Activated naive CD8-positive, alpha-beta T cell treated with anti-CD3 and anti-CD28 coated beads, Interleukin-2, amount 50 U/mL, for 24 hours (primary cell): Measurements from ENCODE around the gene NANOS1.
A peak's percentile ranks its signal among the peaks of the same experiment; 100 is the strongest.

Experiments
- ATAC-seq: fragments of 150-1000 bp; cut with Tn5 transposase; one replicate; pipeline ENCODE4 v1.10.0; 2021
- DNase-seq: peaks from one replicate; pipeline ENCODE4 v3.0.0; 2021
- H3K27ac Mint-ChIP-seq: one replicate; pipeline ENCODE4 v1.8.0; 2021; ENCODE audit warnings: mild to moderate bottlenecking, mixed read lengths
- H3K27me3 Mint-ChIP-seq: one replicate; pipeline ENCODE4 v1.8.0; 2021; ENCODE audit warnings: mixed read lengths
- H3K36me3 Mint-ChIP-seq: one replicate; pipeline ENCODE4 v1.8.0; 2021; ENCODE audit warnings: low read depth, mixed read lengths
- H3K4me1 Mint-ChIP-seq: one replicate; pipeline ENCODE4 v1.8.0; 2021; ENCODE audit warnings: mixed read lengths
- H3K4me3 Mint-ChIP-seq: one replicate; pipeline ENCODE4 v1.8.0; 2021; ENCODE audit warnings: mild to moderate bottlenecking, moderate library complexity, mixed read lengths
- H3K9me3 Mint-ChIP-seq: one replicate; pipeline ENCODE4 v1.8.0; 2021; ENCODE audit warnings: mixed read lengths

The NANOS1 gene, protein sequence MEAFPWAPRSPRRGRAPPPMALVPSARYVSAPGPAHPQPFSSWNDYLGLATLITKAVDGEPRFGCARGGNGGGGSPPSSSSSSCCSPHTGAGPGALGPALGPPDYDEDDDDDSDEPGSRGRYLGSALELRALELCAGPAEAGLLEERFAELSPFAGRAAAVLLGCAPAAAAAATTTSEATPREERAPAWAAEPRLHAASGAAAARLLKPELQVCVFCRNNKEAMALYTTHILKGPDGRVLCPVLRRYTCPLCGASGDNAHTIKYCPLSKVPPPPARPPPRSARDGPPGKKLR

GRCh38 chr10:119029613-119030420 is at the start of gene NANOS1:
NANOS1 (plus strand) TSS chr10:119029714; CDS start chr10:119029802, 88 bp downstream.
- no peaks in the 10 kb centered on the region for H3K9me3 Mint-ChIP-seq
- H3K27ac Mint-ChIP-seq, result no peak within 1 kb of the TSS
- peaks cover 16% of the 10 kb centered on the region for H3K4me1 Mint-ChIP-seq
- ATAC-seq (peak; percentile 16), DNase-seq (no peak)
- peaks cover 21% of the 10 kb centered on the region for H3K36me3 Mint-ChIP-seq
- H3K27me3 Mint-ChIP-seq, result peaks cover 5% of the 10 kb centered on the region
- H3K4me3 Mint-ChIP-seq, result peak within 1 kb of the TSS; percentile 66

- H3K4me1 Mint-ChIP-seq, result no peaks in the 10 kb centered on the region
- H3K36me3 Mint-ChIP-seq, result peaks cover 4% of the 10 kb centered on the region
These were observed 49.2 kb upstream of the NANOS1 start for GRCh38 chr10:118980135-118980865.

DNA sequence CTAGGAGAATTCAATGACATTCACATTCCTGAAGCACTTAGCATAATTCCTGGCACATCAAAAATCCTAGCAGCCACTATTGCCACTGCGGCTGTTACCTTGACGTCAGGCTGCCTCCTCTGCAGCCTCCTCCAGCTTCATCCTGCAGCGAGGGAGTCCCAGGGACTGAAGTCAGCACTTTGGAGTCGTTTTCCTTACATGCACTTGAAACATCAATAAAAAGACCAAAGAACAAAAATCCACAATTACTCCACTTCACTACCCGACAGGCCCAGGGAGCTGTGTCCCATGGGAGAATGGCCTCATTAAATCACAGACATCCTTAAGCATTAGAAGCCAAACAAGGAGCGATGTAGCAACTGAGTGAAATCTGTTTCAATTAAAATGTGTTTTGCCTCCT is 48.6 kb upstream of the NANOS1 start:
- Mint-ChIP-seq H3K27ac (no peak overlapping the region), H3K36me3 (peaks cover 4% of the 10 kb centered on the region)

More at GRCh38 chr10:118980135-118980865, 49.2 kb upstream of the NANOS1 start:
- no peak overlapping the region for H3K4me3 Mint-ChIP-seq
- H3K27ac Mint-ChIP-seq, result no peak overlapping the region
- peaks cover 11% of the 10 kb centered on the region for H3K9me3 Mint-ChIP-seq
- DNase-seq, result no peak
- ATAC-seq, result no peak
- H3K27me3 Mint-ChIP-seq, result peaks cover 9% of the 10 kb centered on the region

GRCh38 chr10:118981946-118982345 is 47.6 kb upstream of the NANOS1 start:
- no peak for DNase-seq
- ATAC-seq, result no peak
- no peak overlapping the region for H3K4me3 Mint-ChIP-seq
- peaks cover 17% of the 10 kb centered on the region for H3K9me3 Mint-ChIP-seq
- peaks cover 2% of the 10 kb centered on the region for H3K4me1 Mint-ChIP-seq
- peaks cover 4% of the 10 kb centered on the region for H3K27me3 Mint-ChIP-seq
- H3K36me3 Mint-ChIP-seq, result peaks cover 4% of the 10 kb centered on the region
- H3K27ac Mint-ChIP-seq, result no peak overlapping the region

More for the DNA sequence above, 48.6 kb upstream of the NANOS1 start:
- Mint-ChIP-seq H3K4me3 (no peak overlapping the region), H3K9me3 (peaks cover 16% of the 10 kb centered on the region), H3K4me1 (no peaks in the 10 kb centered on the region), H3K27me3 (peaks cover 6% of the 10 kb centered on the region)
- ATAC-seq (no peak), DNase-seq (no peak)

DNA sequence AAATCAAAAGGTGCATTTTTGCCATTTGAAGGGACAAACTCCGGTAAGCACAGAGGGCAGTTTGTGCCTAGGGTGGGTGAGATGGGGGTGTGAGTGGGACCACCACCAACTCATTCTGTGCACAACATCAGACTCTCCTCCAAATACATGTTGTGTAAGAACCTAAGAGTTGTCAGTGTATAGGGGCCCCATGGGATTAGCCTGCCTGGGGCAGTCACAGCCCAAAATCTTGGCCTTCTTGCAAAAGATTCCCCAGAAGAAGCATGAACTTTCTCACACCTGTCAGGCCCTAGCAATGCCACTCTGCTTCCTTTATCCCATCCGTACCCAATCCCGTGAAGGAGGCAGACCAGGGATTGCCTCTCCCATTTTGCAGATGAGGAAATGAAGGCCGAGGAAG is 47.1 kb upstream of the NANOS1 start:
- no peak for DNase-seq
- Mint-ChIP-seq H3K4me1 (peaks cover 6% of the 10 kb centered on the region), H3K36me3 (peaks cover 4% of the 10 kb centered on the region), H3K9me3 (peaks cover 17% of the 10 kb centered on the region), H3K4me3 (no peak overlapping the region), H3K27ac (no peak overlapping the region), H3K27me3 (peaks cover 2% of the 10 kb centered on the region)
- no peak for ATAC-seq

GRCh38 chr10:118983263-118983662 is 46.3 kb upstream of the NANOS1 start:
- H3K9me3 Mint-ChIP-seq, result peaks cover 17% of the 10 kb centered on the region
- no peak for DNase-seq
- H3K27me3 Mint-ChIP-seq, result peaks cover 2% of the 10 kb centered on the region
- H3K27ac Mint-ChIP-seq, result no peak overlapping the region
- H3K36me3 Mint-ChIP-seq, result peaks cover 4% of the 10 kb centered on the region
- ATAC-seq, result no peak
- H3K4me3 Mint-ChIP-seq, result no peak overlapping the region
- H3K4me1 Mint-ChIP-seq, result peaks cover 9% of the 10 kb centered on the region

GRCh38 chr10:118985576-118985975 is 43.9 kb upstream of the NANOS1 start:
- ATAC-seq, result no peak
- H3K27ac Mint-ChIP-seq, result no peak overlapping the region
- no peak for DNase-seq
- peaks cover 9% of the 10 kb centered on the region for H3K4me1 Mint-ChIP-seq
- H3K4me3 Mint-ChIP-seq, result no peak overlapping the region
- peaks cover 17% of the 10 kb centered on the region for H3K9me3 Mint-ChIP-seq
- H3K36me3 Mint-ChIP-seq, result peaks cover 4% of the 10 kb centered on the region
- H3K27me3 Mint-ChIP-seq, result peaks cover 5% of the 10 kb centered on the region

GRCh38 chr10:118986815-118987790 is 42.4 kb upstream of the NANOS1 start:
- no peak for DNase-seq
- Mint-ChIP-seq H3K9me3 (peaks cover 17% of the 10 kb centered on the region), H3K27ac (no peak overlapping the region), H3K36me3 (peaks cover 4% of the 10 kb centered on the region), H3K27me3 (peaks cover 5% of the 10 kb centered on the region), H3K4me1 (peaks cover 9% of the 10 kb centered on the region), H3K4me3 (no peak overlapping the region)
- peak; percentile 54 for ATAC-seq

DNA sequence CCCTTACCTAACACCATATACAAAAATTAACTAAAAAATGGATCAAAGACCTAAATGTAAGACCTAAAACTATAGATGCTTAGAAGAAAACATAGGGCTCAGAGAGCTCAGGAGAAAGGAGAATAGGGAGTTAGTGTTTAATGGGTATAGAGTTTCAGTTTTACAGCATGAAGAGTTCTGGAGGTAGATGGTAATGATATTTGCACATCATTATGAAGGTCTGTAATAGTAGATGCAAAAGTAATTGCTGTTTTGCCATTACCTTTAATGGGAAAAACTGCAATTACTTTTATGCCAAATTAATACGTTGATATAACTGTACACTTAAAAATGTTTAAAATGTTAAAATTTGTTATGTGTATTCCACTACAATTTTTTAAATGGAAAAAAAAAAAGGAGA is 39.2 kb upstream of the NANOS1 start:
- DNase-seq (no peak), ATAC-seq (no peak)
- peaks cover 6% of the 10 kb centered on the region for H3K9me3 Mint-ChIP-seq
- no peaks in the 10 kb centered on the region for H3K36me3 Mint-ChIP-seq
- peaks cover 9% of the 10 kb centered on the region for H3K4me1 Mint-ChIP-seq
- H3K4me3 Mint-ChIP-seq, result no peak overlapping the region
- no peak overlapping the region for H3K27ac Mint-ChIP-seq
- H3K27me3 Mint-ChIP-seq, result peaks cover 7% of the 10 kb centered on the region

- Mint-ChIP-seq H3K36me3 (no peaks in the 10 kb centered on the region), H3K27ac (no peak overlapping the region), H3K9me3 (no peaks in the 10 kb centered on the region), H3K27me3 (peaks cover 11% of the 10 kb centered on the region), H3K4me1 (peaks cover 1% of the 10 kb centered on the region), H3K4me3 (no peak overlapping the region)
- no peak for ATAC-seq
- DNase-seq, result no peak
These were observed 37.0 kb upstream of the NANOS1 start for GRCh38 chr10:118992496-118992895.

DNA sequence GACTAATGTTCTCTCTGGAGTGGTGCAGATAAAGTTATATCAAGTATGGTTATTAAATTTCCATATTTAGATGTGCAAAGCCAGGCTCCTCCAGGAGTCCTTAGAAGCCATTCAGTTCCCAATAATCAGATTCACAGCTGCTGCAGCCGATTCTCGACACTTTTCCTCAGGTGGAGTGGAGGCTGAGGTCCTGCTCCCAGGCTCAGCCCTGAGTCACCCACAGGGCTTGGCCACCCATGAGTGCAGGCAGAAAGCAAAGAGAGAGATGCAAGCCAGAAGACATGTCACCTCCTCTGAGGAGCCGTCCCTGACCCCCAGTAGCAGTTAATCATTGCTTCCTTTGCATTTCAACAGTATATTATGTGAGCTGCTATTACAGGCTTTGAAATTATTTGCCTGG is 36.3 kb upstream of the NANOS1 start:
- H3K36me3 Mint-ChIP-seq, result no peaks in the 10 kb centered on the region
- ATAC-seq, result no peak
- DNase-seq, result no peak
- H3K27me3 Mint-ChIP-seq, result peaks cover 12% of the 10 kb centered on the region
- H3K9me3 Mint-ChIP-seq, result no peaks in the 10 kb centered on the region
- no peak overlapping the region for H3K27ac Mint-ChIP-seq
- no peak overlapping the region for H3K4me3 Mint-ChIP-seq
- H3K4me1 Mint-ChIP-seq, result no peaks in the 10 kb centered on the region

DNA sequence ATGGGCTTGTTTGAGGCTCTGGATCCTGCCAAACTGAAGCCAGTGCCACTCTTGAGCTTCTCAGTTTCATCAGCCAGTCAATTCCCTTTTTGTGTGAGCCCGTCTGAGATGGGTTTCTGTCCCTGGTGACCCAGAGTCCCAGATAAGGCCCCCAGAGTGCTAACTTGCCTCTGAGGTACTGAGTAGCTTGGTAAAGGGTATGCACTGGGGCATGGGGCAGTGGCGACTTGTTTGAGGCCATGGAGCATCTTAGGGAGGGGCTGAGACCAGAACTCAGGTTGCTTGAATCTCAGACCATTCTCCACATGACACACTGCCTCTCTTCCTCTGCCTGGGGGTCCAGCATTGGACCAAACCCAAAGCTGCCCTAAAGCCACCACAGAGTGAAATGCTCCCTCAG is 35.2 kb upstream of the NANOS1 start:
- Mint-ChIP-seq H3K4me1 (no peaks in the 10 kb centered on the region), H3K27ac (no peak overlapping the region), H3K4me3 (no peak overlapping the region), H3K36me3 (no peaks in the 10 kb centered on the region), H3K9me3 (no peaks in the 10 kb centered on the region), H3K27me3 (peaks cover 8% of the 10 kb centered on the region)
- ATAC-seq (no peak), DNase-seq (no peak)

DNA sequence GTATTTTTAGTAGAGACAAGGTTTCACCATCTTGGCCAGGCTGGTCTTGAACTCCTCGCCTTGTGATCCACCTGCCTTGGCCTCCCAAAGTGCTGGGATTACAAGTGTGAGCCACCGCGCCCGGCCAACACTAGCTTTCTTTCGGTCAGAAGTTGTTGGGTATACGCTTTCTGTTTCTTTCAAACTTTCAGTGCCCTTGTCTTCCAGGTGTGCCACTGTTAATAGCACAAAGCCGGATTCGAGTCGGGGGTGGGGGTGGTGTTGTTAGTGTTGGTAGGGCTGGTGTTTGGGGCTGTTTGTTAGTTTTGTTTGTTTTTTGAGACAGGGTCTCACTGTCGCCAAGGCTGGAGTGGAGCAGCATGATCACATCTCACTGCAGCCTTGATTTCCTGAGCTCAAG is 33.8 kb upstream of the NANOS1 start:
- ATAC-seq, result no peak
- Mint-ChIP-seq H3K4me1 (no peaks in the 10 kb centered on the region), H3K9me3 (no peaks in the 10 kb centered on the region), H3K36me3 (no peaks in the 10 kb centered on the region), H3K27ac (no peak overlapping the region), H3K4me3 (no peak overlapping the region), H3K27me3 (peaks cover 8% of the 10 kb centered on the region)
- DNase-seq, result no peak

DNA sequence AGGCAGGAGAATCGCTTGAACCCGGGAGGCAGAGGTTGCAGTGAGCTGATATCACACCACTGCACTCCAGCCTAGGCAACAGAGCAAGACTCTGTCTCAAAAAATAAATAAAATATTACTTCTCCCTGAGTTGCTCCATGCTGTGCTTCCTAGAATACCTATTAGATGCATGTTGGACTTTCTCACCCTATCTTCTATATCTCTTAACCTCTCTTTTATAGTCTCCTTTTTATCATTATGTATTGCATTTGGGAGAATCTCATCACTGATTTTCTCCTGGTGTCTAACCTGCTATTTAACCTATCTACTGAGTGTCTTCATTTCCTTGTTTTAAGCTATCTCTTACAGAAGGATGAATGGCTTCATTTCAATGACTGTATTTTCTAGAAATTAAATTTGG is 32.1 kb upstream of the NANOS1 start:
- Mint-ChIP-seq H3K9me3 (no peaks in the 10 kb centered on the region), H3K36me3 (no peaks in the 10 kb centered on the region), H3K4me3 (no peak overlapping the region), H3K27me3 (peaks cover 11% of the 10 kb centered on the region), H3K4me1 (no peaks in the 10 kb centered on the region), H3K27ac (no peak overlapping the region)
- ATAC-seq (no peak), DNase-seq (no peak)
